Stimulated activated CD8-positive, alpha-beta memory T cell treated with anti-CD3 and anti-CD28 coated beads, Interleukin-4, amount 100 ng/mL, for 1 hour (primary cell): ENCODE data around the gene SDSL.

Source experiments
- DNase-seq, 2 donors: peaks; one replicate each; pipeline ENCODE4 v3.0.0-alpha.2; 2020; ENCODE audit warnings: low read depth in 2 of 2, low spot score in 1 of 2

Gene SDSL

DNA sequence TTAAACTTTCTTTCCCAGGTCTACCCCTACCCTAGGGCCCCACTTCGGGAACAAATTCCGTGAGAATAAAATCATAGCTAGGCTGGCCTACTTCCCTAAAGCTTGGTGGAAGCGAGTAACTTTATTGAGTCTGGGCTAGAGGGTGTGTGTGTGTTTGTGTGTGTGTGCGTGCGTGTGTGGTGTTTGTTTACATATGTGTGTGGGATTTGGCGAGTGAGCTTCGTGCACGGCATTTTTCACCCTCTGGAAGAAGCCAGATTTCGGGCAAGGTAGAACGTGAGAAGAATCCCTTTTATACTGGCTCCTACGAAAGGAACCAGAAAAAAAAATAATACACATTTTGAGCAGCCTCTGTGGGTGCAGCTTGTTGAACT is 57.0 kb downstream of the SDSL start:
- DNase-seq = no peak

DNA sequence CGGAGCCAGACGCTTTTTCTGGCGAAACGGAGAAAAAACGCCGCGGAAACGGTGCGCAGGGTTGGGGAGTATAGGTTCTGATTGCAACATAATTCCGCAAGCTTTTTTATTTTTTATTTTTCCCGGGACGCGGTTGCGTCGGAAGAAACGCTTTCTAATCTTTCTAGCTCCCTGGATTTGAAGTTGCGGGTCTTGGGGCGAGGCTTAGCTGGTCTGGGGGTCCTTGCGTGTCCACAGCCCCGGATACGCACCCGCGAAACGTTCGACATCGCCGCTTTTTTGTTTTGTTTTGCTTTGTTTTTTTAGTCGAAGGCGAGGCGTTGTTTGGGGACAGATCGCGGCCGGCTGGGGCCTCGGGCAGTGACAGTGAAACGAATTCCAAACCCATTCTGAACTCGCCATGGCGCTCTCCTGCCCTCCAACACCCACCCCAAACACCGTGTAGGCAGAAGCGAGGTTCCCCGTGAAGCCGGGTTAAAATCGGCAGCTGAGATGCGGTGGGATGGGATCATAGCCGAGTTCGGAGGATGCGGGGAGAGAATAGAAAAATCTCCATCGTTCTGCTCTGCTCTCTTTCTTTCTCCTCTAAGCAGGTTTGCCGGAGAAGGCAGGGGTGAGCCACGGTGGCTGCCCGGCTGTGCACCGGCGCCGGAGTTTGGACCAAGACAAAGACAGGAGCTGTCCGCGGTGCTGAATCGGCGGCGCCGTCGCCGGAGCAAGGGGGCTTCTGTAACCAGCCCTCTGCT is 57.6 kb downstream of the SDSL start:
- no peak for DNase-seq

GRCh38 chr12:113480336-113480971 is 58.3 kb downstream of the SDSL start:
- DNase-seq = no peak

GRCh38 chr12:113482334-113482733 is 60.2 kb downstream of the SDSL start:
- DNase-seq = no peak

DNA sequence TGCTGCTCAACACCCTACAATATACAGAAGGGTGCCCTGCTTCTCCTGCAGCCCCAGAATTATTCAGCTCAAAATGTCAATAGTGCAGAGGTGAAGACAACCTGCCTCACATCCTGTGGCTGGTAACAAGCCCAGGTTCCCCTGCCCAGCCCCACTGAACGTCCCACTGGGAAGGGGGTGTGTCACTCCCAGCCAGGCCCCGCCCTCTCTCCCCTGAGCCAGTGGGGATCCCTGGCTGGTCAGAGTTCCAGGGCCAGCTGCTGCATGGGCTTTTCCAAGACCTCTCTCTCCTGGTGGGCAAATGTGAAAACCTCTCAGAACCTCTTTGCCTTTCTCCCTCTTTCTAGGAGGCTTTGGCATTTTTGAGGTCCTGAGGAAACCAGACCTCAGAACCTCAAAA is 63.1 kb downstream of the SDSL start:
- no peak for DNase-seq

- no peak for DNase-seq
These were observed 64.5 kb downstream of the SDSL start for GRCh38 chr12:113486722-113487121.
